Prostate gland (tissue), 2 donors: ENCODE measurements around the gene PIH1D1. TPM values are rescaled to one million over a fixed set of nuclear protein-coding genes. Genes with fewer than 3 reads are reported as not detected.

Experiments
- DNase-seq: peaks from one replicate; pipeline ENCODE4 v3.0.0-alpha.2; 2019; ENCODE audit warnings: low spot score
- H3K27ac ChIP-seq, 2 donors: fragments of 200-600 bp; sonication (generic); 2 replicates each; pipeline ENCODE4 v1.5.1; 2017 to 2019
- H3K27me3 ChIP-seq: fragments of 200-600 bp; sonication (generic); replicated peaks from 2 replicates; pipeline ENCODE4 v1.5.1; 2019; ENCODE audit not compliant: insufficient read depth
- H3K36me3 ChIP-seq, 2 donors: fragments of 200-600 bp; sonication (generic); 1 replicate in 1 of 2; 2 replicates in 1 of 2; pipeline versions ENCODE4 v1.5.1 to v1.8.1; 2017 to 2019
- H3K4me1 ChIP-seq: fragments of 200-600 bp; sonication (generic); replicated peaks from 2 replicates; pipeline ENCODE4 v1.5.1; 2019
- H3K4me3 ChIP-seq, 2 donors: fragments of 200-600 bp; sonication (generic); 2 replicates each; pipeline ENCODE4 v1.5.1; 2017 to 2019
- H3K9me3 ChIP-seq: fragments of 200-600 bp; sonication (generic); 2 replicates; pipeline ENCODE4 v1.5.1; 2017
- CTCF ChIP-seq, 4 experiments: fragments of 200-600 bp in 2 of 4; fragments of 450-650 bp in 2 of 4; sonication (generic) in 2 of 4; IDR thresholded peaks; 1 replicate in 3 of 4; 2 replicates in 1 of 4; pipeline ENCODE4 v1.5.1; 2016 to 2019; ENCODE audit warnings: antibody characterized with exemption in 4 of 4, mild to moderate bottlenecking in 2 of 4, moderate library complexity in 2 of 4
- POLR2A ChIP-seq: fragments of 450-650 bp; IDR thresholded peaks from one replicate; pipeline ENCODE4 v1.6.1; 2016; ENCODE audit warnings: antibody characterized with exemption, mild to moderate bottlenecking
- POLR2AphosphoS5 ChIP-seq: sonication (generic); formaldehyde crosslinking; IDR thresholded peaks from one replicate; pipeline ENCODE4 v1.6.1; 2017; ENCODE audit warnings: antibody characterized with exemption
- WGBS: methylation state at CpG from one replicate; pipeline ENCODE4 v1.1.5; 2018; 5-methylcytosine and 5-hydroxymethylcytosine counted together
- intact Hi-C: fragments of 100-400 bp; cut with DNase I; formaldehyde crosslinking; loops from one replicate; pipeline ENCODE4 v1.14.2; 2022
- total RNA-seq, 2 donors: library from RNA; depleted of rRNA; stranded (reverse); fragments of >200 nt; gene quantifications; one replicate each; pipeline ENCODE4 v1.1.0, GENCODE V29; 2016

PIH1D1 gene
- total RNA-seq, 2 donors from 2014 or later = 93.0 to 123 TPM

GRCh38 chr19:49491030-49491803, 39.6 kb upstream of the PIH1D1 start:
- WGBS = 80% methylated on average over 17 of the region's 17 CpGs
- DNase-seq = no peak
- TF ChIP-seq POLR2A = no peak
- no peak for TF ChIP-seq POLR2AphosphoS5
- TF ChIP-seq CTCF (IDR thresholded peaks at IDR 0.05) = no peak
- H3K27me3 ChIP-seq = no peaks in the 10 kb centered on the region
- intact Hi-C loops = no loop called here
- H3K36me3 ChIP-seq = peaks cover 23 to 26% of the 10 kb centered on the region in 2 donors
- no peak overlapping the region for H3K27ac ChIP-seq
- H3K9me3 ChIP-seq = no peaks in the 10 kb centered on the region
- H3K4me3 ChIP-seq = no peak overlapping the region
- H3K4me1 ChIP-seq = peaks cover 17% of the 10 kb centered on the region

GRCh38 chr19:49490287-49491029, 38.8 kb upstream of the PIH1D1 start:
- TF ChIP-seq CTCF (IDR thresholded peaks at IDR 0.05) = no peak
- no peak for TF ChIP-seq POLR2AphosphoS5
- TF ChIP-seq POLR2A = no peak
- no peak for DNase-seq
- H3K9me3 ChIP-seq = no peaks in the 10 kb centered on the region
- H3K4me3 ChIP-seq = no peak overlapping the region
- 84% methylated on average over 27 of the region's 27 CpGs for WGBS
- intact Hi-C loops = no loop called here
- peaks cover 23 to 26% of the 10 kb centered on the region in 2 donors for H3K36me3 ChIP-seq
- H3K27ac ChIP-seq = peak overlapping the region in 1 of 2 donors; percentile 88
- H3K27me3 ChIP-seq = no peaks in the 10 kb centered on the region
- peaks cover 17% of the 10 kb centered on the region for H3K4me1 ChIP-seq

- 54% methylated on average over 15 of the region's 15 CpGs for WGBS
- no peak for DNase-seq
- Histone ChIP-seq H3K9me3 (no peaks in the 10 kb centered on the region), H3K4me1 (peaks cover 17% of the 10 kb centered on the region), H3K27me3 (no peaks in the 10 kb centered on the region), H3K27ac (peak overlapping the region; percentile 84 to 88), H3K4me3 (peak overlapping the region; percentile 80 to 98), H3K36me3 (peaks cover 23 to 26% of the 10 kb centered on the region in 2 donors)
- intact Hi-C loops = no loop called here
- no peak for TF ChIP-seq POLR2A
- TF ChIP-seq POLR2AphosphoS5 = no peak
- no peak for TF ChIP-seq CTCF (IDR thresholded peaks at IDR 0.05)
Observed at GRCh38 chr19:49489601-49490167, 38.1 kb upstream of the PIH1D1 start.

GRCh38 chr19:49488863-49489537, 37.4 kb upstream of the PIH1D1 start:
- 20% methylated on average over 15 of the region's 15 CpGs for WGBS
- H3K36me3 ChIP-seq = peaks cover 23 to 26% of the 10 kb centered on the region in 2 donors
- H3K4me3 ChIP-seq = peak overlapping the region; percentile 80 to 98
- intact Hi-C loops = no loop called here
- H3K27me3 ChIP-seq = no peaks in the 10 kb centered on the region
- H3K4me1 ChIP-seq = peaks cover 17% of the 10 kb centered on the region
- H3K27ac ChIP-seq = peak overlapping the region; percentile 84 to 88
- no peak for TF ChIP-seq POLR2AphosphoS5
- TF ChIP-seq POLR2A = no peak
- no peak for TF ChIP-seq CTCF (IDR thresholded peaks at IDR 0.05)
- H3K9me3 ChIP-seq = no peaks in the 10 kb centered on the region
- DNase-seq = no peak
